Activated B cell treated with CpG ODN at 0.5 μM for 24 hours (primary cell): ENCODE measurements around the gene ZNF331. TPM values are rescaled to one million over a fixed set of nuclear protein-coding genes. Genes with fewer than 3 reads are reported as not detected.
"Not testable (repeated sequence)": the region's sequence is repeated elsewhere in the genome, so short reads cannot be mapped to it uniquely, and the experiment has no call there.

Source experiments
- ATAC-seq: fragments of 200-7000 bp; cut with Tn5 transposase; one replicate; pipeline ENCODE4 v1.10.0; 2021; ENCODE audit warnings: low read depth, mild to moderate bottlenecking, moderate library complexity
- CTCF ChIA-PET: fragments of 350-600 bp; sonication (Branson Sonifier 250); formaldehyde crosslinking; loops from one replicate; lab custom pipeline; 2021; ENCODE audit warnings: antibody characterized with exemption; lab: Charles Lee
- POLR2A ChIA-PET: fragments of 350-600 bp; sonication (Branson Sonifier 250); formaldehyde crosslinking; loops from one replicate; lab custom pipeline; 2021; ENCODE audit warnings: antibody characterized with exemption; lab: Charles Lee
- DNase-seq: peaks from one replicate; pipeline ENCODE4 v3.0.0; 2022
- H3K27ac Mint-ChIP-seq: one replicate; pipeline ENCODE4 v1.8.0; 2020; ENCODE audit warnings: mixed read lengths
- H3K27me3 Mint-ChIP-seq: one replicate; pipeline ENCODE4 v1.8.0; 2021; ENCODE audit warnings: mixed read lengths
- H3K36me3 Mint-ChIP-seq: one replicate; pipeline ENCODE4 v1.8.0; 2021; ENCODE audit warnings: low read depth, mixed read lengths
- H3K4me1 Mint-ChIP-seq: one replicate; pipeline ENCODE4 v1.8.0; 2021; ENCODE audit warnings: mixed read lengths
- H3K4me3 Mint-ChIP-seq: one replicate; pipeline ENCODE4 v1.8.0; 2020; ENCODE audit warnings: mild to moderate bottlenecking, mixed read lengths
- H3K9me3 Mint-ChIP-seq: one replicate; pipeline ENCODE4 v1.8.0; 2020; ENCODE audit warnings: mixed read lengths
- CTCF ChIP-seq: fragments of 200-600 bp; IDR thresholded peaks from one replicate; pipeline ENCODE4 v1.8.0; 2022; ENCODE audit warnings: antibody characterized with exemption, mild to moderate bottlenecking
- intact Hi-C: fragments of 100-400 bp; cut with micrococcal nuclease; formaldehyde crosslinking; loops from one replicate; pipeline ENCODE4 v1.15.1; 2024
- total RNA-seq: library from RNA; stranded (reverse); gene quantifications from 2 replicates; pipeline ENCODE4 v1.2.3, GENCODE V29; 2022

Gene ZNF331
- total RNA-seq, 1 donor from 2014 or later: 31.7 TPM

GRCh38 chr19:53509845-53510244, 28.1 kb upstream of the ZNF331 start:
- CTCF ChIA-PET: interaction anchor here (1.1 to 2.6 kb wide), 3 partner anchors 79 to 315 kb away, joined by 3 to 10 read pairs (median 9); no protein-coding TSS in a partner anchor
- intact Hi-C loops: no loop called here
- DNase-seq (no peak), ATAC-seq (no peak)
- POLR2A ChIA-PET: interaction anchor here (0.9 kb wide), 1 partner anchor 315 kb away, joined by 4 read pairs; no protein-coding TSS in a partner anchor
- H3K27me3 Mint-ChIP-seq: peaks cover 8% of the 10 kb centered on the region
- no peaks in the 10 kb centered on the region for H3K36me3 Mint-ChIP-seq
- no peaks in the 10 kb centered on the region for H3K9me3 Mint-ChIP-seq
- no peak overlapping the region for H3K27ac Mint-ChIP-seq
- no peak overlapping the region for H3K4me3 Mint-ChIP-seq
- peaks cover 2% of the 10 kb centered on the region for H3K4me1 Mint-ChIP-seq
- no peak for TF ChIP-seq CTCF

- POLR2A ChIA-PET: no interaction called here
- intact Hi-C loops: no loop called here
- Mint-ChIP-seq H3K4me3 (no peak overlapping the region), H3K4me1 (peaks cover 2% of the 10 kb centered on the region), H3K27me3 (peaks cover 8% of the 10 kb centered on the region), H3K9me3 (no peaks in the 10 kb centered on the region), H3K36me3 (no peaks in the 10 kb centered on the region), H3K27ac (no peak overlapping the region)
- CTCF ChIA-PET: interaction anchor here (2.4 kb wide), 1 partner anchor 86 kb away, joined by 9 read pairs; no protein-coding TSS in a partner anchor
- no peak for TF ChIP-seq CTCF
- ATAC-seq: no peak
- DNase-seq: no peak
Observed at GRCh38 chr19:53511357-53511756, 26.6 kb upstream of the ZNF331 start.

GRCh38 chr19:53511933-53512374, 26.0 kb upstream of the ZNF331 start:
- Mint-ChIP-seq H3K4me3 (no peak overlapping the region), H3K27ac (no peak overlapping the region), H3K27me3 (peaks cover 7% of the 10 kb centered on the region), H3K9me3 (no peaks in the 10 kb centered on the region), H3K36me3 (no peaks in the 10 kb centered on the region), H3K4me1 (peaks cover 2% of the 10 kb centered on the region)
- DNase-seq: peak; percentile 28
- TF ChIP-seq CTCF: no peak
- CTCF ChIA-PET: no interaction called here
- peak; percentile 84 for ATAC-seq
- intact Hi-C loops: loop anchor here (1.0 kb wide), 2 partner anchors 87 to 317 kb away; no protein-coding TSS in a partner anchor
- POLR2A ChIA-PET: no interaction called here

GRCh38 chr19:53515047-53515446, 22.9 kb upstream of the ZNF331 start:
- H3K27ac Mint-ChIP-seq, H3K36me3 Mint-ChIP-seq, intact Hi-C loops, H3K27me3 Mint-ChIP-seq, H3K9me3 Mint-ChIP-seq, ATAC-seq, H3K4me3 Mint-ChIP-seq, POLR2A ChIA-PET, DNase-seq, H3K4me1 Mint-ChIP-seq: not testable (repeated sequence)
- CTCF ChIA-PET: interaction anchor here (1.6 kb wide), 1 partner anchor 90 kb away, joined by 4 read pairs; no protein-coding TSS in a partner anchor

GRCh38 chr19:53517114-53517741, 20.7 kb upstream of the ZNF331 start:
- POLR2A ChIA-PET: interaction anchor here (0.9 kb wide), 1 partner anchor 322 kb away, joined by 3 read pairs; no protein-coding TSS in a partner anchor
- Mint-ChIP-seq H3K4me1 (peaks cover 16% of the 10 kb centered on the region), H3K9me3 (peaks cover 7% of the 10 kb centered on the region), H3K27ac (no peak overlapping the region), H3K4me3 (no peak overlapping the region), H3K36me3 (peaks cover 9% of the 10 kb centered on the region), H3K27me3 (peaks cover 2% of the 10 kb centered on the region)
- CTCF ChIA-PET: no interaction called here
- DNase-seq (no peak), ATAC-seq (no peak)
- no peak for TF ChIP-seq CTCF
- intact Hi-C loops: no loop called here
